Lung (tissue), 12 donors: ENCODE data around the gene LIPI. TPM values are rescaled to one million over a fixed set of nuclear protein-coding genes. Genes with fewer than 3 reads are reported as not detected.
"Not testable (repeated sequence)": the region's sequence is repeated elsewhere in the genome, so short reads cannot be mapped to it uniquely, and the experiment has no call there.

Source experiments
- ATAC-seq: fragments of 200-7000 bp; cut with Tn5 transposase; one replicate; pipeline ENCODE4 v1.9.1; 2020; ENCODE audit warnings: moderate number of reproducible peaks; ENCODE audit not compliant: insufficient read depth, low FRiP score
- DNase-seq, 3 donors: peaks; one replicate each; pipeline ENCODE4 v3.0.0-alpha.2; 2013 to 2017
- H3K27ac ChIP-seq, 2 donors: one replicate each; pipeline ENCODE4 v1.5.1; 2013; ENCODE audit warnings: mild to moderate bottlenecking in 2 of 2, moderate library complexity in 2 of 2, control low read depth in 1 of 2, inconsistent platforms in 1 of 2, low read depth in 1 of 2, low read length in 1 of 2
- H3K27me3 ChIP-seq, 3 donors: one replicate each; pipeline ENCODE4 v1.5.1; 2013; ENCODE audit warnings: low read length in 2 of 3; ENCODE audit not compliant: control insufficient read depth in 3 of 3, insufficient read depth in 3 of 3
- H3K36me3 ChIP-seq, 4 donors: one replicate each; pipeline ENCODE4 v1.5.1; 2013; ENCODE audit warnings: low read length in 4 of 4, mild to moderate bottlenecking in 1 of 4, moderate library complexity in 1 of 4; ENCODE audit not compliant: control insufficient read depth in 4 of 4, insufficient read depth in 4 of 4
- H3K4me1 ChIP-seq, 5 donors: one replicate each; pipeline ENCODE4 v1.5.1; 2013; ENCODE audit warnings: low read length in 5 of 5, mild to moderate bottlenecking in 2 of 5, moderate library complexity in 1 of 5; ENCODE audit not compliant: control insufficient read depth in 5 of 5, insufficient read depth in 5 of 5
- H3K4me3 ChIP-seq: one replicate; pipeline ENCODE4 v1.5.1; 2013; ENCODE audit warnings: mild to moderate bottlenecking, control low read depth, moderate library complexity
- H3K9ac ChIP-seq, 2 donors: one replicate each; pipeline ENCODE4 v1.5.1; 2013; ENCODE audit warnings: low read length in 2 of 2, control low read depth in 1 of 2; ENCODE audit not compliant: insufficient read depth in 1 of 2
- H3K9me3 ChIP-seq, 4 donors: one replicate each; pipeline ENCODE4 v1.5.1; 2013; ENCODE audit warnings: low read length in 3 of 4, mild to moderate bottlenecking in 1 of 4, moderate library complexity in 1 of 4; ENCODE audit not compliant: control insufficient read depth in 4 of 4, insufficient read depth in 3 of 4
- WGBS, 2 donors: extraction: QIAGEN DNeasy Blood & Tissue Kit; methylation state at CpG; one replicate each; pipeline ENCODE4 v1.1.7; 2013; 5-methylcytosine and 5-hydroxymethylcytosine counted together
- polyA plus RNA-seq, 2 donors: library from polyadenylated mRNA; stranded (reverse); fragments of 200-250 nt; gene quantifications; one replicate each; pipeline ENCODE4 v1.2.1, GENCODE V29; 2013
- total RNA-seq, 2 donors: library from RNA; depleted of rRNA in 1 of 2; stranded (reverse); fragments of >200 nt in 1 of 2; gene quantifications; one replicate each; pipeline ENCODE4 v1.2.1, GENCODE V29; 2014 to 2021
- TF ChIP-seq, protein P1 (sequence below): IDR thresholded peaks from 2 replicates; pipeline ENCODE4 v1.5.1; 2012; ENCODE audit warnings: mild to moderate bottlenecking; ENCODE audit errors: control extremely low read depth, extremely low read depth
- donor health status: control.
- donor health status: control.
- donor health status: Bipolar disorder and iron deficiency.
- donor health status: healthy.
- donor health status: DM: yes; HTN: yes; CAD: no.

LIPI gene
- total and polyA plus RNA-seq, 4 donors, result not detected

DNA sequence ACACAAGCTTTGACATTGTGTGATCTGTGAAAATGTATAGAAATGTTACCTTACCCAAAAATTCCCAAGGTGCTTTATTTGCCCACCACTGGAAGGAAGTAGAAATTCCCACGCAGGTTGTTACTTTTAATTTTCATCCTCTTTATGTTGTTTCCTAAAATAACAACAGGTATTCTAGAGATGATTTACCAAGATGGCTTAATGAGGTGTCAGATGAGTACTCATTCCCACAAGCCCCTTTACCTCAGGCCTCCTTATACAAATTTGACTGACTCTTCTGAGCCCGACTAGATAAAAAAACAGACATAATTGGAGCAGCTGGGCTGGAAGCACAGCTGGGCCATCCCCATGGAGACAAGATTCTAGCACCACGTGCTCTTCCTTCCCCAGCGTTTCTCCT, 114.6 kb downstream of the LIPI start:
- Histone ChIP-seq H3K27ac (no peak overlapping the region), H3K27me3 (no peaks in the 10 kb centered on the region), H3K9ac (no peak overlapping the region), H3K4me3 (no peak overlapping the region), H3K36me3 (peaks cover 0 to 6% (median 4%) of the 10 kb centered on the region in 4 donors), H3K9me3 (peaks cover 0 to 1% (median 0%) of the 10 kb centered on the region in 4 donors), H3K4me1 (no peaks in the 10 kb centered on the region)
- TF ChIP-seq, protein P1, sequence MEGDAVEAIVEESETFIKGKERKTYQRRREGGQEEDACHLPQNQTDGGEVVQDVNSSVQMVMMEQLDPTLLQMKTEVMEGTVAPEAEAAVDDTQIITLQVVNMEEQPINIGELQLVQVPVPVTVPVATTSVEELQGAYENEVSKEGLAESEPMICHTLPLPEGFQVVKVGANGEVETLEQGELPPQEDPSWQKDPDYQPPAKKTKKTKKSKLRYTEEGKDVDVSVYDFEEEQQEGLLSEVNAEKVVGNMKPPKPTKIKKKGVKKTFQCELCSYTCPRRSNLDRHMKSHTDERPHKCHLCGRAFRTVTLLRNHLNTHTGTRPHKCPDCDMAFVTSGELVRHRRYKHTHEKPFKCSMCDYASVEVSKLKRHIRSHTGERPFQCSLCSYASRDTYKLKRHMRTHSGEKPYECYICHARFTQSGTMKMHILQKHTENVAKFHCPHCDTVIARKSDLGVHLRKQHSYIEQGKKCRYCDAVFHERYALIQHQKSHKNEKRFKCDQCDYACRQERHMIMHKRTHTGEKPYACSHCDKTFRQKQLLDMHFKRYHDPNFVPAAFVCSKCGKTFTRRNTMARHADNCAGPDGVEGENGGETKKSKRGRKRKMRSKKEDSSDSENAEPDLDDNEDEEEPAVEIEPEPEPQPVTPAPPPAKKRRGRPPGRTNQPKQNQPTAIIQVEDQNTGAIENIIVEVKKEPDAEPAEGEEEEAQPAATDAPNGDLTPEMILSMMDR, result no peak
- ATAC-seq (no peak), DNase-seq (no peak)
- 67 to 86% methylated on average over 4 of the region's 4 CpGs for WGBS, 2 donors

DNA sequence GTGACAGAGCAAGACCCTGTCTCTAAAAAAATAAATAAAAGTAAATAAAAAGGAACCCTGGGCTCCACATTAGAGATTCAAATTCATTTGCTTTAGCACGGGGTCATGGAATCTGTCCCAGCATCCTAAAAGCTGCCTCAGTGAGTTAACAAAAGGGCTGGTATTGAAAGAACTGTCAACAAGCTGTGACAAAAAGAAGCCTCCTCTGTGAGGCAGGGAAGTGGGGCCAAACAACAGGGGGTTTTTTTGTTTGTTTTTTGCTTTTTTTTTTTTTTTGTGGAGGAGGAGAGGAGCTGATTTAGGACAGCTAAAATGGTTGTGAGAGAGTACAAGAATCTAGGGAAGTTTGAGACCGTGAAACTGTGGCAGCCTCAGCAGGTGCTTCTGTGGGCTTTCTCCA, 115.7 kb downstream of the LIPI start:
- H3K4me3 ChIP-seq, result no peak overlapping the region
- no peak overlapping the region for H3K9ac ChIP-seq
- peaks cover 0 to 3% (median under 1%) of the 10 kb centered on the region in 4 donors for H3K9me3 ChIP-seq
- H3K27me3 ChIP-seq, result no peaks in the 10 kb centered on the region
- no peak overlapping the region for H3K27ac ChIP-seq
- WGBS, 2 donors, result 92 to 94% methylated on average over 2 of the region's 2 CpGs
- TF ChIP-seq, protein P1, result no peak
- peaks cover 0 to 6% (median 4%) of the 10 kb centered on the region in 4 donors for H3K36me3 ChIP-seq
- ATAC-seq (no peak), DNase-seq (no peak)
- H3K4me1 ChIP-seq, result no peaks in the 10 kb centered on the region

DNA sequence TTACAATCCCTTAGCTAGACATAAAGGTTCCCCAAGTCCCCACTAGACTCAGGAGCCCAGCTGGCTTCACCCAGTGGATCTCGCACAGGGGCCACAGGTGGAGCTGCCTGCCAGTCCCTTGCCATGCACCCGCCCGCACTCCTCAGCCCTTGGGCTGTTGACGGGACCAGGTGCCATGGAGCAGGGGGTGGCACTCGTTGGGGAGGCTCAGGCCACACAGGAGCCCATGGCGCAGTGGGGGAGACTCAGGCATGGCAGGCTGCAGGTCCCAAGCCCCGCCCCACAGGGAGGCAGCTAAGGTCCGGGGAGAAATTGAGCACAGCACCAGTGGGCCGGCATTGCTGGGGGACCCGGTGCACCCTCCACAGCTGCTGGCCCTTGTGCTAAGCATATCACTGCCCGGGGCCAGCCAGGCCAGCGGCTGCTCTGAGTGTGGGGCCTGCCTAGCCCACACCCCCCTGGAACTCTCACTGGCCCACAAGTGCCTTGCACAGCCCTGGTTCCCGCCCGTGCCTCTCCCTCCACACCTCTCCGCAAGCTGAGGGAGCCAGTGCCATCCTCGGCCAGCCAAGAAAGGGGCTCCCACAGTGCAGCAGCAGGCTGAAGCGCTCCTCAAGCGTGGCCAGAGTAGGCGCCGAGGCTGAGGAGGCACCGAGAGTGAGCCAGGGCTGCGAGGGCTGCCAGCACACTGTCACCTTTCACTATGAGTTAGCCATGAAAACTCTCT, 117.8 kb downstream of the LIPI start:
- DNase-seq, result no peak
- Histone ChIP-seq H3K9ac (no peak overlapping the region), H3K36me3 (peaks cover 0 to 3% (median 3%) of the 10 kb centered on the region in 4 donors), H3K27me3 (no peaks in the 10 kb centered on the region), H3K4me3 (no peak overlapping the region), H3K4me1 (no peaks in the 10 kb centered on the region), H3K9me3 (peaks cover 0 to 3% (median under 1%) of the 10 kb centered on the region in 4 donors), H3K27ac (no peak overlapping the region)
- ATAC-seq, result no peak
- 81 to 91% methylated on average over 21 to 22 of the region's 22 CpGs for WGBS, 2 donors
- TF ChIP-seq, protein P1, result no peak

DNA sequence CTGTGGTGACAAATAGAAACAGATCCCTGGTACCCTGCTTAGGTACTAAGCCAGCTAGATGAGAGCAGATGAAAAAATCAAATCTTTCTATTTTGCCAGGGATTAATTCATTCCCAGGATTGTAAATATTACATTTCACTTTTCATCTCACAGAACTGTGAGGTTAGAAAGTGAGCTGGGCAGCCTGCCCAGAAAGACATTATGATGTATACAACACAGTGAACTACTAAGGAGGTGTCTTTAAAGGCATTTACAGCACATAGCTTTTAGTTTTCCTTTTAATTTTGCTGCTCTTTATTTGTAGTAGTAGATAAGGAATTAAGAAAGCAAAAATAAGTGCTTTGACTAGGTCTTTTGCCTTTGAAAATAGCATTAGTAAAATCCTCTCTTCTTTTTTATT, 120.6 kb downstream of the LIPI start:
- not testable (repeated sequence) for H3K4me3 ChIP-seq, ATAC-seq, H3K4me1 ChIP-seq, H3K27me3 ChIP-seq, H3K27ac ChIP-seq, H3K9me3 ChIP-seq, H3K9ac ChIP-seq
- peak in 2 of 3 donors; percentile 11 to 23 for DNase-seq
- H3K36me3 ChIP-seq, result peaks cover 0 to 11% (median 1%) of the 10 kb centered on the region in 4 donors
